Right atrium auricular region (tissue), 2 donors: ENCODE data around the gene PRKCB. TPM values are rescaled to one million over a fixed set of nuclear protein-coding genes. Genes with fewer than 3 reads are reported as not detected.

ENCODE experiments used
- DNase-seq: peaks from one replicate; pipeline ENCODE4 v3.0.0-alpha.2; 2019; ENCODE audit warnings: low spot score
- H3K27ac ChIP-seq, 2 donors: fragments of 200-600 bp; sonication (generic); 1 replicate in 1 of 2; 2 replicates in 1 of 2; pipeline ENCODE4 v1.5.1; 2016 to 2019
- H3K27me3 ChIP-seq, 2 donors: fragments of 200-600 bp; sonication (generic); one replicate each; pipeline versions ENCODE4 v1.5.1 to v1.6.0; 2017 to 2019
- H3K36me3 ChIP-seq: fragments of 200-600 bp; sonication (generic); one replicate; pipeline ENCODE4 v1.5.1; 2016
- H3K4me1 ChIP-seq, 2 donors: fragments of 200-600 bp; sonication (generic); one replicate each; pipeline versions ENCODE4 v1.5.1 to v1.6.0; 2017 to 2019
- H3K4me3 ChIP-seq, 2 donors: fragments of 200-600 bp; sonication (generic); 1 replicate in 1 of 2; 2 replicates in 1 of 2; pipeline ENCODE4 v1.5.1; 2017 to 2019; ENCODE audit warnings: mild to moderate bottlenecking in 1 of 2, moderate library complexity in 1 of 2
- H3K9me3 ChIP-seq, 2 donors: fragments of 200-600 bp; sonication (generic); one replicate each; pipeline ENCODE4 v1.5.1; 2019
- total RNA-seq, 2 donors: library from RNA; depleted of rRNA; stranded (reverse); fragments of >200 nt; gene quantifications; one replicate each; pipeline ENCODE4 v1.1.0, GENCODE V29; 2016
- TF ChIP-seq, protein P1 (sequence below), 2 donors: fragments of 200-600 bp; sonication (generic); IDR thresholded peaks; one replicate each; pipeline ENCODE4 v1.5.1; 2019; ENCODE audit warnings: antibody characterized with exemption in 2 of 2

Gene PRKCB
- total RNA-seq, 2 donors from 2014 or later: 0.93 to 3.1 TPM

DNA sequence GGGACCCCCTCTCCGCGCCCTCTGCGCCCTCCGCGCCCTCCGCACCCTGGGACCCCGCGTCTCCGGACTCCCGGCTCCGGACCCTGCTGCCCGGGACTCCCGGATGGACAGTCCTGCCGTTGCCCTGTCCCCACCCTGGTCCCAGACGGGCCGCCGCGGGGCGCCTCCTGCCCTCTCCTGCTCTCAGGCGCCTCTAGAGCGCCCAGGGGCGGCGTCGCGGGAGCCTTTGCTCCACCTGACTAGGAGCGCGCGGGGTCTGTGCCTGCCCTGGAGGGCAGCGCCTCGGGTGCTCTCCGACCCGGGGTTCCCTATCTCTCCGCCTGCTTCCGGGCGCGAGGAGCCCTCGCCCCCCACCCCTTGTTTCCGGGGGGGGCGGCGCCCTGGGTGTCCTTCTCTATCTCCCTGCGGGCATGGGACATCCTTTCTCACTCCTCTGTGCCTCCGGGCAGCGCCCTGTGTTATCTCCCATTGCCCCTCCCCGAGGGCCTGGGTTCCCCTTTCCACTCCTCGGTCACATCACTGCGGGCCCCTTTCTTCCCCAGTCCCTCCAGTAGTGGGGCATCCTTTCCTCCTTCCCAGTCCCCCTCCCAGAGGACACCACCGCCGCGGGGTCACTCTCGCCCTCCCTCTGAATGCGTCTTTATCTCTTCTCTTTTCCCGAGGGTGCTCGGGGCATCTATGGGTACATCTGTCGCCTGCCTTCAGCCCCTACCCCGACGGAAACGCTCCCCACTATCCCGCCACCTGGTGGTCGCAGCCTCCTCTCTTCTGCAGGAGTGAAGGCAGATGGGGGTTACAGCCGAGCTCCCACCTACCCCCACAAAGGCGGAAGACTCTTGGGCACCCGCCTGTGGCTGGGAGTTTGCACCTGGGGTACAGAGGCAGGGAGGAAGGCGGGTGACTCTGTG, 875 bp downstream of the PRKCB start:
- H3K4me1 ChIP-seq: peaks cover 0 to 8% of the 10 kb centered on the region in 2 donors
- H3K4me3 ChIP-seq: peak overlapping the region; percentile 33 to 46
- DNase-seq: no peak
- TF ChIP-seq, protein P1, sequence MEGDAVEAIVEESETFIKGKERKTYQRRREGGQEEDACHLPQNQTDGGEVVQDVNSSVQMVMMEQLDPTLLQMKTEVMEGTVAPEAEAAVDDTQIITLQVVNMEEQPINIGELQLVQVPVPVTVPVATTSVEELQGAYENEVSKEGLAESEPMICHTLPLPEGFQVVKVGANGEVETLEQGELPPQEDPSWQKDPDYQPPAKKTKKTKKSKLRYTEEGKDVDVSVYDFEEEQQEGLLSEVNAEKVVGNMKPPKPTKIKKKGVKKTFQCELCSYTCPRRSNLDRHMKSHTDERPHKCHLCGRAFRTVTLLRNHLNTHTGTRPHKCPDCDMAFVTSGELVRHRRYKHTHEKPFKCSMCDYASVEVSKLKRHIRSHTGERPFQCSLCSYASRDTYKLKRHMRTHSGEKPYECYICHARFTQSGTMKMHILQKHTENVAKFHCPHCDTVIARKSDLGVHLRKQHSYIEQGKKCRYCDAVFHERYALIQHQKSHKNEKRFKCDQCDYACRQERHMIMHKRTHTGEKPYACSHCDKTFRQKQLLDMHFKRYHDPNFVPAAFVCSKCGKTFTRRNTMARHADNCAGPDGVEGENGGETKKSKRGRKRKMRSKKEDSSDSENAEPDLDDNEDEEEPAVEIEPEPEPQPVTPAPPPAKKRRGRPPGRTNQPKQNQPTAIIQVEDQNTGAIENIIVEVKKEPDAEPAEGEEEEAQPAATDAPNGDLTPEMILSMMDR (IDR thresholded peaks at IDR 0.05): no peak
- H3K27me3 ChIP-seq: peaks cover 0 to 11% of the 10 kb centered on the region in 2 donors
- H3K36me3 ChIP-seq: no peaks in the 10 kb centered on the region
- H3K27ac ChIP-seq: no peak overlapping the region
- H3K9me3 ChIP-seq: no peaks in the 10 kb centered on the region

DNA sequence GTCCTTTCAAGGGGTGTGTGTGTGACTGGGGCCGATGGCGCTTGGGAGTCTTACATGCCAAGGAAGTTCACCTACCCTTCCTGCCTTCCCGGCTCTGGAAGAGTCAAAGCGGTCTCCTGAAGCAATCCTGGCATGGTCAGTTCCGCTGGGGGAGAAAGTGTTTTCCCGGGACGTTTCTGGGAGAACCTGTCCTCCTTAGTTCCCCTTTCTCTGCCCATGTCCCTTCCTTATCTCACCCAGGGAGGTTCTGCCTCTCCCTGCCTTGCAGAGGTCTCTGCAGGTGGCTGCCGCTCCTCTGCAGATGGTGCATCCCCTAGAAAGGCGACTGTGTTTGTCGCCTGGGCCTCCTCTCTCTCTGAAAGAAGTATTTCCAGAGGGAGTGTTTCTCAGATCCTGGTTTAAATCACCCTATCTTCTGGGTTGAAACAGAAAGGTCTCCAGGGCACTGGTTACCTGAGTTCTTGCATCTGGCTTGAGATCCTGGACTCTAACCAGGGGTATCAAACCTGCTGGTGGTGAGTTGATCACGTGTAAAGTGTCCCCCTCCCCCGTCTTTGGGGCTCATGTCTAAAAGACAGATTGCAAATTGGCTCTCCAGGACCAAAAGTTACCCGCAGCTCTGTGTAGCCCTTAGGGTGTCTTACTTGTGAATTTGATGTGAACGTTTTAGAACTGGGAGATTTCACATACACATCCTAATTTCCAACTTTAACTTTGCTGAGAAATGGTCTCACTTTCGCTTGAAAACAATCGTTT, 1.9 kb downstream of the PRKCB start:
- H3K27me3 ChIP-seq: peaks cover 0 to 11% of the 10 kb centered on the region in 2 donors
- H3K4me1 ChIP-seq: peaks cover 0 to 8% of the 10 kb centered on the region in 2 donors
- H3K9me3 ChIP-seq: no peaks in the 10 kb centered on the region
- no peak for DNase-seq
- no peaks in the 10 kb centered on the region for H3K36me3 ChIP-seq
- TF ChIP-seq, protein P1 (IDR thresholded peaks at IDR 0.05): no peak
- H3K27ac ChIP-seq: no peak overlapping the region
- H3K4me3 ChIP-seq: peak overlapping the region in 1 of 2 donors; percentile 46

DNA sequence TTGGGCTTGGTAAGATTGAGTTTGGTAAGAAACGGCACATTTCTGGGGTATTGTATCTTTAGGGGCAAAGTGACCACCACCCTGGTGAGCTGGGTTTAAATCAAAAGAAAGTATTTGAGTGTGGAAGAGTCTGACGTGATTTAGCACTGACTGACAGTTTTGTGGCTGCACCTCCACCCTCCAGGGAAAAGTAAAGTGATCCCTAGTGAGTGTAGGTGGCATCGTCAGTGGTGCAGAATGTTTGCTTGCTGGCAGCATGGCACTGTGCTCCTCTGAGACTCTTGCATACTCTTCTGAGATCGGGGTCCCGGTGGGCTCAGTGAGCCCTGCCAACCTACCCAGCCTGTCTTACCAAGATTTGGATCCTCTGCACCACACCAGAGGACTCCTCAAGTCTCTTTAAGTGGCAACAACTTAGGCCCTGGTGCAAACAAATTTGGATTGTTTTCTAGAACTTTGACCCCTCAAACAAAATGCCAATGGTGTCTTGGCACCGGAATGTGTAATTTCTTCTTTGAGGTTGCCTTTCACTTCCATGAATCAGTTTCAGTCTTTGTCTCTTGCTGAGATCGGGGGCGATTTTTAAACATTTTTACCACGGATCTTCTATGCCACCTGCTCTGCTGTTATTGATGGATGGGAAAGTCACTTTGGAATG, 2.8 kb downstream of the PRKCB start:
- peaks cover 0 to 11% of the 10 kb centered on the region in 2 donors for H3K27me3 ChIP-seq

DNA sequence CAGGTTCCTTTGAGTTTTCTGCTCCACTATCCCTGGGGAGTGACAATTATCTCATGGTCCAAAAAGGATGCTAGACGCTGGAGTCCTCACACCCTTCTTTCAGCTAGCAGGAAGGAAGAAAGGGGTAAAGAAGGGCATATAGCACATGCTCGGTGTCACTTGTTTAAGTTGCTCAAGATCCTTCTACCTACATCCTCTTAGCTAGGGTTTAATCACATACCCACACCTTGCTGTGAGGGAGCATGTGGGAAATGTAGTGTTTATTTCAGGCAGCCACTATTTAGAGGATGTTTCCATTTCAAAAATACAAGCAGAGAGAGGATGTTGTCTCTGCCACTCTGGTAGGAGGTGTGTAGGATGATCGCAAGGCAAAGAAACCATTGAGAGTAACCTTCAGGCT, 4.5 kb downstream of the PRKCB start:
- Histone ChIP-seq H3K9me3 (no peaks in the 10 kb centered on the region), H3K27me3 (peaks cover 0 to 11% of the 10 kb centered on the region in 2 donors), H3K4me3 (no peak overlapping the region), H3K27ac (no peak overlapping the region), H3K4me1 (peaks cover 0 to 8% of the 10 kb centered on the region in 2 donors), H3K36me3 (no peaks in the 10 kb centered on the region)
- TF ChIP-seq, protein P1 (IDR thresholded peaks at IDR 0.05): no peak
- DNase-seq: no peak

More for the DNA sequence above, 2.8 kb downstream of the PRKCB start:
- peaks cover 0 to 8% of the 10 kb centered on the region in 2 donors for H3K4me1 ChIP-seq
- DNase-seq: no peak
- TF ChIP-seq, protein P1 (IDR thresholded peaks at IDR 0.05): no peak
- H3K4me3 ChIP-seq: no peak overlapping the region
- no peaks in the 10 kb centered on the region for H3K36me3 ChIP-seq
- H3K27ac ChIP-seq: no peak overlapping the region
- no peaks in the 10 kb centered on the region for H3K9me3 ChIP-seq

DNA sequence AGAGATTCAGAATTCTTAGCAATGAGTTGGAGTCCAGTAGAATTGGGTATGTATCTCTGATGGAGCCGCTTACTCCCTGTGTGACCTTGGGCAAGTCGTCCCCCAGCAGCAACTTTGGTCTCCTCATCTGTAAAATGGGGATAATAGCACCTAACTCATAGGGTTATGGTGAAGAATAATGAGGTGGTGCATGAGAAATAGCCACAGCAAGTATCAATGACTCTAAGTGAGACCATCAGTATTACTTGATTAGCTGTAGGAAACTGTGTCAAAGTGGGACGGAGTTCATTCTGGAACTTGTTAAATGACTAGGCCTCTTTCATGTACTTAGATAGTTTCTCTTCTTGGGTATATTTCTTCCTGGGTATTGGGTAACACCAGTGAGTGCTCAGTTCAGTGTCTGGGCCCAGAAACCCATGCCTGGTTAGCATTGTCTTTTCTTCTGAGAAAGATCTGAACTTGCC, 6.4 kb downstream of the PRKCB start:
- TF ChIP-seq, protein P1 (IDR thresholded peaks at IDR 0.05): no peak
- Histone ChIP-seq H3K9me3 (no peaks in the 10 kb centered on the region), H3K36me3 (no peaks in the 10 kb centered on the region), H3K4me3 (no peak overlapping the region), H3K4me1 (no peaks in the 10 kb centered on the region), H3K27ac (no peak overlapping the region), H3K27me3 (peaks cover 0 to 2% of the 10 kb centered on the region in 2 donors)
- DNase-seq: no peak
